ENCODE measurements around the gene FOXC1. TPM values are rescaled to one million over a fixed set of nuclear protein-coding genes. Genes with fewer than 3 reads are reported as not detected.

The FOXC1 gene
- total and polyA plus RNA-seq, 2 experiments from 2014 or later, result 0.10 to 0.13 TPM

- Histone ChIP-seq H3K4me2 (peak overlapping the region; percentile 83), H3K36me3 (ENCODE audit: insufficient read depth) (no peaks in the 10 kb centered on the region), H2AFZ (peak overlapping the region; percentile 96; the same call in 1 of the 2 replicates), H3K4me3 (peak overlapping the region; percentile 53), H4K20me1 (replicated peaks; ENCODE audit: insufficient read depth) (peaks cover 4% of the 10 kb centered on the region; the same call in 1 of the 2 replicates), H3K79me2 (replicated peaks; ENCODE audit: insufficient read depth) (no peaks in the 10 kb centered on the region), H3F3A (replicated peaks; ENCODE audit: low read depth) (peaks cover 7% of the 10 kb centered on the region; the same call in 1 of the 2 replicates), H3K27ac (ENCODE audit: low read depth) (no peak overlapping the region), H3K9me2 (ENCODE audit: insufficient read depth) (no peaks in the 10 kb centered on the region), H3K4me1 (ENCODE audit: insufficient read depth) (peaks cover 26% of the 10 kb centered on the region), H3K27me3 (ENCODE audit: insufficient read depth) (peaks cover 77% of the 10 kb centered on the region)
- Mint-ChIP-seq H3K27ac (no peak overlapping the region), H3K27me3 (ENCODE audit: insufficient read depth, low read depth, poor library complexity) (peaks cover 89% of the 10 kb centered on the region), H3K36me3 (ENCODE audit: low read depth) (no peaks in the 10 kb centered on the region; the same call in 2 of the 3 replicates), H3K4me1 (peaks cover 37% of the 10 kb centered on the region), H3K4me3 (peak overlapping the region; percentile 53; the same call in 2 of the 3 replicates), H3K9me3 (peaks cover 2% of the 10 kb centered on the region; the same call in 1 of the 3 replicates)
- ATAC-seq (peak; percentile 75), DNase-seq (ENCODE audit: low spot score) (peak; percentile 89)
- TF ChIP-seq POLR2AphosphoS5 (IDR thresholded peaks at IDR 0.05; ENCODE audit: low read depth) (no peak), EZH2 (IDR thresholded peaks at IDR 0.05; ENCODE audit: low read depth, unreplicated experiment) (peak; percentile 43), CTCF (conservative IDR thresholded peaks at IDR 0.05; ENCODE audit: low read depth in 2 of 2) (peak; percentile 65 to 86)
Observed at GRCh38 chr6:1604158-1605003, 5.3 kb upstream of the FOXC1 start.

- no peaks in the 10 kb centered on the region for H3K79me2 ChIP-seq (replicated peaks; ENCODE audit: insufficient read depth)
- Mint-ChIP-seq H3K36me3 (ENCODE audit: low read depth) (no peaks in the 10 kb centered on the region; the same call in 2 of the 3 replicates), H3K4me1 (peaks cover 37% of the 10 kb centered on the region), H3K4me3 (peak overlapping the region; percentile 64), H3K9me3 (peaks cover 2% of the 10 kb centered on the region; the same call in 1 of the 3 replicates), H3K27me3 (ENCODE audit: insufficient read depth, low read depth, poor library complexity) (peaks cover 86% of the 10 kb centered on the region), H3K27ac (no peak overlapping the region)
- ATAC-seq (peak; percentile 9), DNase-seq (ENCODE audit: low spot score) (peak; percentile 58)
- no peaks in the 10 kb centered on the region for H3K9me2 ChIP-seq (ENCODE audit: insufficient read depth)
- no peaks in the 10 kb centered on the region for H3K36me3 ChIP-seq (ENCODE audit: insufficient read depth)
- H2AFZ ChIP-seq, result no peak overlapping the region
- TF ChIP-seq EZH2phosphoT487 (IDR thresholded peaks at IDR 0.05; ENCODE audit: unreplicated experiment) (peak; percentile 38), NANOG (IDR thresholded peaks at IDR 0.05; ENCODE audit: borderline replicate concordance) (no peak), EZH2 (IDR thresholded peaks at IDR 0.05; ENCODE audit: low read depth, unreplicated experiment) (peak; percentile 91)
- H3K4me2 ChIP-seq, result peak overlapping the region; percentile 83
- peaks cover 7% of the 10 kb centered on the region; the same call in 1 of the 2 replicates for H3F3A ChIP-seq (replicated peaks; ENCODE audit: low read depth)
- no peak overlapping the region for H3K27ac ChIP-seq (ENCODE audit: low read depth)
- H3K27me3 ChIP-seq (ENCODE audit: insufficient read depth), result peaks cover 83% of the 10 kb centered on the region
- peaks cover 26% of the 10 kb centered on the region for H3K4me1 ChIP-seq (ENCODE audit: insufficient read depth)
- H4K20me1 ChIP-seq (replicated peaks; ENCODE audit: insufficient read depth), result peaks cover 4% of the 10 kb centered on the region; the same call in 1 of the 2 replicates
- H3K4me3 ChIP-seq, result peak overlapping the region; percentile 53
Observed at GRCh38 chr6:1605004-1605892, 4.5 kb upstream of the FOXC1 start.
